ENCODE data around the gene TBX2. TPM values are rescaled to one million over a fixed set of nuclear protein-coding genes. Genes with fewer than 3 reads are reported as not detected.

TBX2 gene
- total and polyA plus RNA-seq, 9 of the 15 experiments (the other 6 are each of a cell fraction or from before 2014, with no cell fraction given) = 0.18 TPM; not detected in 8

DNA sequence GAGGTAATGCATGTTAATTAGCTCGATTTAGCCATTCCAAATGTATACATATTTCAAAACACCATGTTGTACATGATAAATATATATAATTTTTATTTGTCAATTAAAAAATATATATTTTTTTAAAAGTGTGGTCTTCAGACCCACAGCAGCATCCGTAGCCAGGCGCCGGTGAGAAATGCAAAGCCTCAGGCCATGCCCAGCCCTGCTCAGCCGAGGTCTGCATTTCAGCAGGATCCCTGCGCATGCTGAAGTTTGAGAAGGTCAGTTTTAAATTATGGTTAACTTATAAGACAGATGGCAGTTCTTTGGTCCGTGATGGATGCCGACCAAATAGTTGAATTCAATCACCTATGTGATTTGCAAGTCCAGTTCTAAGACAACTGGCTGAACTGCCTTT, 28.0 kb upstream of the TBX2 start:
- BruUV-seq (replicated peaks) = no TSS peak
- in situ Hi-C loops (cut with MboI) = no loop called here
- Histone ChIP-seq H3K79me2 (ENCODE audit: control insufficient read depth, insufficient read depth, low read length) (no peaks in the 10 kb centered on the region), H3K9me1 (ENCODE audit: control insufficient read depth, insufficient read depth, low read length) (no peaks in the 10 kb centered on the region), H3K36me3 (ENCODE audit: control insufficient read depth, insufficient read depth, low read length) (no peaks in the 10 kb centered on the region), H3K4me1 (replicated peaks in 1 of 2; ENCODE audit: control insufficient read depth in 2 of 2, insufficient read depth in 2 of 2, low read length in 2 of 2) (no peaks in the 10 kb centered on the region), H4K20me1 (replicated peaks; ENCODE audit: control insufficient read depth, insufficient read depth, low read length) (peaks cover 4% of the 10 kb centered on the region; the same call in 1 of the 2 replicates), H2AFZ (ENCODE audit: low read depth, low read length) (no peak overlapping the region), H3K9me3 (replicated peaks; ENCODE audit: control insufficient read depth, insufficient read depth, low read depth, low read length) (no peaks in the 10 kb centered on the region), H3K9ac (ENCODE audit: insufficient read depth in 1 of 2, low read depth in 2 of 2, low read length in 2 of 2) (no peak overlapping the region), H3K27me3 (ENCODE audit: control insufficient read depth in 2 of 2, insufficient read depth in 2 of 2, low read length in 2 of 2) (peaks cover 28 to 55% of the 10 kb centered on the region in 2 experiments), H3K27ac (ENCODE audit: extremely low read depth, low read depth, low read length) (no peak overlapping the region), H3K4me2 (ENCODE audit: insufficient read depth, low read length) (no peak overlapping the region), H3K4me3 (no peak overlapping the region)
- intact Hi-C loops (cut with micrococcal nuclease) = no loop called here
- TF ChIP-seq SUPT5H (IDR thresholded peaks at IDR 0.05) (no peak), TCF7L2 (IDR thresholded peaks at IDR 0.05; ENCODE audit: low read depth, low read length) (no peak)
- WGBS (ENCODE audit: insufficient coverage, low coverage, missing lambda C conversion rate) = 3% methylated on average over 8 of the region's 8 CpGs
- POLR2A ChIA-PET = interaction anchor here (0.7 kb wide), 1 partner anchor 48 kb away, joined by 3 read pairs; no protein-coding TSS in a partner anchor
- DNase-seq (ENCODE audit: extremely low read depth in 1 of 4, low spot score in 3 of 4) (no peak), FAIRE-seq (no peak), ATAC-seq (no peak)
- CTCF ChIA-PET (ENCODE audit: low intra/inter-chr PET ratio) = no interaction called here

DNA sequence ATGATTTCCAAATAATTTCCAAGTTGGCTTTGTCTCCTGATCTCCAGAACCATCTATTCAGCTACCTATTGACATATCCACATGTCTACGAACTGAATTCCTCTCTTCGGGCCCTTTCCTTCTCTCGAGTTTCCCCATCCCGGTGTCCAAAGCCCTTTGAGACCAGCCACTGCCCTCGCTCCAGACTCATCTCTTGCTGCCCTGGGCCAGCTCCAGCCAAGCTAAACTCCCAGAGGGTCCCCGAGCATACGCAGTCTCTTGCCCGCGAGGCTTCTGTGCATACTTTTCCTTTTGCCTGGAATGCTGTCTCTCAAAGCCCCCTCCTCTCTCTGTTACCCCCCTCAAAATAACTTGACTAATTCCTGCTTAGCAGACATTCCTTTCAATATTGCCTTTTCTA, 27.2 kb upstream of the TBX2 start:
- no TSS peak for BruUV-seq (replicated peaks)
- no peaks in the 10 kb centered on the region for H3K4me1 ChIP-seq (replicated peaks in 1 of 2; ENCODE audit: control insufficient read depth in 2 of 2, insufficient read depth in 2 of 2, low read length in 2 of 2)
- no peaks in the 10 kb centered on the region for H3K79me2 ChIP-seq (ENCODE audit: control insufficient read depth, insufficient read depth, low read length)
- H3K4me2 ChIP-seq (ENCODE audit: insufficient read depth, low read length) = no peak overlapping the region
- DNase-seq (ENCODE audit: extremely low read depth in 1 of 4, low spot score in 3 of 4) (no peak), ATAC-seq (no peak), FAIRE-seq (no peak)
- H4K20me1 ChIP-seq (replicated peaks; ENCODE audit: control insufficient read depth, insufficient read depth, low read length) = peaks cover 7% of the 10 kb centered on the region; the same call in 1 of the 2 replicates
- no peaks in the 10 kb centered on the region for H3K9me3 ChIP-seq (replicated peaks; ENCODE audit: control insufficient read depth, insufficient read depth, low read depth, low read length)
- H3K9ac ChIP-seq (ENCODE audit: insufficient read depth in 1 of 2, low read depth in 2 of 2, low read length in 2 of 2) = no peak overlapping the region
- H3K9me1 ChIP-seq (ENCODE audit: control insufficient read depth, insufficient read depth, low read length) = no peaks in the 10 kb centered on the region
- CTCF ChIA-PET (ENCODE audit: low intra/inter-chr PET ratio) = no interaction called here
- in situ Hi-C loops (cut with MboI) = no loop called here
- WGBS (ENCODE audit: insufficient coverage, low coverage, missing lambda C conversion rate) = 9% methylated on average over 8 of the region's 9 CpGs
- TF ChIP-seq NR3C1 (CRISPR knock-in tag; IDR thresholded peaks at IDR 0.05) (no peak), MECOM (CRISPR knock-in tag; IDR thresholded peaks at IDR 0.05) (no peak), ZNF12 (CRISPR knock-in tag; IDR thresholded peaks at IDR 0.05) (no peak), ZNF589 (CRISPR knock-in tag; IDR thresholded peaks at IDR 0.05; ENCODE audit: low read depth) (no peak)
- TF ChIP-seq, protein P1, sequence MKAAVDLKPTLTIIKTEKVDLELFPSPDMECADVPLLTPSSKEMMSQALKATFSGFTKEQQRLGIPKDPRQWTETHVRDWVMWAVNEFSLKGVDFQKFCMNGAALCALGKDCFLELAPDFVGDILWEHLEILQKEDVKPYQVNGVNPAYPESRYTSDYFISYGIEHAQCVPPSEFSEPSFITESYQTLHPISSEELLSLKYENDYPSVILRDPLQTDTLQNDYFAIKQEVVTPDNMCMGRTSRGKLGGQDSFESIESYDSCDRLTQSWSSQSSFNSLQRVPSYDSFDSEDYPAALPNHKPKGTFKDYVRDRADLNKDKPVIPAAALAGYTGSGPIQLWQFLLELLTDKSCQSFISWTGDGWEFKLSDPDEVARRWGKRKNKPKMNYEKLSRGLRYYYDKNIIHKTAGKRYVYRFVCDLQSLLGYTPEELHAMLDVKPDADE (conservative IDR thresholded peaks at IDR 0.05; ENCODE audit: control insufficient read depth, low read depth, low read length) = no peak
- H3K36me3 ChIP-seq (ENCODE audit: control insufficient read depth, insufficient read depth, low read length) = no peaks in the 10 kb centered on the region
- POLR2A ChIA-PET = no interaction called here
- intact Hi-C loops (cut with micrococcal nuclease) = no loop called here
- H3K27me3 ChIP-seq (ENCODE audit: control insufficient read depth in 2 of 2, insufficient read depth in 2 of 2, low read length in 2 of 2) = peaks cover 26 to 58% of the 10 kb centered on the region in 2 experiments
- no peak overlapping the region for H3K27ac ChIP-seq (ENCODE audit: extremely low read depth, low read depth, low read length)
- no peak overlapping the region for H3K4me3 ChIP-seq
- H2AFZ ChIP-seq (ENCODE audit: low read depth, low read length) = no peak overlapping the region
